GM08714 (cell line): ENCODE data around the gene LASP1.

Source experiments
- H3K4me3 ChIP-seq: fragments of 200-500 bp; sonication (Bioruptor generic); 2 replicates; pipeline ENCODE4 v1.5.1; 2014; ENCODE audit warnings: mild to moderate bottlenecking, low read length, inconsistent platforms
- ZNF274 ChIP-seq: IDR thresholded peaks from 2 replicates; pipeline ENCODE4 v1.6.1; 2012; ENCODE audit warnings: mild to moderate bottlenecking, low read depth, low read length

LASP1 gene

GRCh38 chr17:38861399-38861843 is 8.4 kb upstream of the LASP1 start:
- H3K4me3 ChIP-seq, result no peak overlapping the region
- no peak for TF ChIP-seq ZNF274

DNA sequence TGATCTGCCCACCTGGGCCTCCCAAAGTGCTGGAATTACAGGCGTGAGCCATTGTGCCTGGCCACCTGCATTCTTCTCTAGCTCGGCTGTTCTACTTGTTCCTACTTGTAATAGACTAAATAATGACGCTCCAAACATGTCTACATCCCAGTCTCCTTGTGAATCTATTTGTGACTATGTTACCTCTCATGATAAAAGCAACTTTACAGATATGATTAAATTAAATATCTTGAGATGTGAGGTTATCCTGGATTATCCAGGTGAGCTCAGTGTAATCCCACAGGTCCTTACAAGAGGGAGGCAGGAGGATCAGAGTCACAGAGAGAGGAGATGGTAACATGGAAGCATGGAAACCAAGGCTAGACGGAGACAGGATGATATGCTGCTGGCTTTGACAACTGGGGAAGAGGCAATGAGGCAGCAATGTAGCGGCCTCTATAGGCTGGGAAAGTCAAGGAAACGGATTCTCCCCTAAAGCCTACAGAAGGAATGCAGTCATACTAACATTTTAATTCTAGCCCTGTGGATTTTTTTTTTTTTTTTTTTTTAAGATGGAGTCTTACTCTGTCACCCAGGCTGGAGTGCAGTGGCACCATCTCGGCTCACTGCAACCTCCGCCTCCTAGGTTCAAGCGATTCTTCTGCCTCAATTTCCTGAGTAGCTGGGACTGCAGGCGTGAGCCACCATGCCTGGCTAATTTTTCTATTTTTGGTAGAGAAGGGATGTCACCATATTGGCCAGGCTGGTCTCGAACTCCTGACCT is 5.0 kb upstream of the LASP1 start:
- TF ChIP-seq ZNF274, result no peak
- no peak overlapping the region for H3K4me3 ChIP-seq

- peak overlapping the region; percentile 70; the same call in 1 of the 2 replicates for H3K4me3 ChIP-seq
- TF ChIP-seq ZNF274, result no peak
Measured at GRCh38 chr17:38867179-38867967, 2.5 kb upstream of the LASP1 start.

DNA sequence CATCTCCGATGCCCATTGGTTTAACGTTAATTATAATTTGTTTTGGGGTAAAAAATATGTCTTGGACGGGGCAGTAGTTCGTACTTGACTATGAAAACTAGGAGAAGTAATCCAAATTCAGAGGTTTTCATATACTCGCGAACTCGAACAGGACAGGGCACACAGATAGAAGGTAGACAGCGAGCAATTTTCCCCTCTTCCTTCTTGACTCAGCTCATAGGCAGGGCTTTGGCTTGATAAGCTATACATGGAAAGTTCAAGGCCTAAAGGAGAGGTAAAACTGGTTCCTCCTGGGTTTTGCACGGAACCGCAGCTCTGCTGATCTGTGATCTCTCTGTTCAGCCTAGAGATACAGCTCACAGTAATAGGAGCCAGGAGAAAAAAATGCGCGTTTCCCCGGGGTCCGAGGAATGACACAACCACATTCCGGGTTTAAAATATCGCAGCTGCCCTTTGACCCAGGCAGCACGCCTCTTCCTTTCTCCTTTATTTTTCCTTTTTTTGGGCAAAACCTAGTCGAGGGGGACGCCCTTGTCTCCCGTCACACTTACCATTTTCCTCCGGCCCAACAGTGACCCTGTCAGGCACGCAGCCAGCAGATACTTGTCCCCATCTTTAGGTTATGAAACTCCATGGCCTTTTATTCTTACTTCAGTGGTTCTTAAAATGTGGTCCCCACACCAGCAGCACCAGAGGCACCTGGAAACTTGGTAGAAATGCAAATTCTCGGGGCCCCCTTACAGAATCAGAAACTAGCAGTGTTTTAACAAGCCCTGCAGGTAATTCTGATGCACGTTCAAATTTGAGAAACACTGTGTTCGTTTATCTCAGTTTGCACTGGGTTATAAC is 1.7 kb upstream of the LASP1 start:
- peak overlapping the region; percentile 70; the same call in 1 of the 2 replicates for H3K4me3 ChIP-seq
- no peak for TF ChIP-seq ZNF274

DNA sequence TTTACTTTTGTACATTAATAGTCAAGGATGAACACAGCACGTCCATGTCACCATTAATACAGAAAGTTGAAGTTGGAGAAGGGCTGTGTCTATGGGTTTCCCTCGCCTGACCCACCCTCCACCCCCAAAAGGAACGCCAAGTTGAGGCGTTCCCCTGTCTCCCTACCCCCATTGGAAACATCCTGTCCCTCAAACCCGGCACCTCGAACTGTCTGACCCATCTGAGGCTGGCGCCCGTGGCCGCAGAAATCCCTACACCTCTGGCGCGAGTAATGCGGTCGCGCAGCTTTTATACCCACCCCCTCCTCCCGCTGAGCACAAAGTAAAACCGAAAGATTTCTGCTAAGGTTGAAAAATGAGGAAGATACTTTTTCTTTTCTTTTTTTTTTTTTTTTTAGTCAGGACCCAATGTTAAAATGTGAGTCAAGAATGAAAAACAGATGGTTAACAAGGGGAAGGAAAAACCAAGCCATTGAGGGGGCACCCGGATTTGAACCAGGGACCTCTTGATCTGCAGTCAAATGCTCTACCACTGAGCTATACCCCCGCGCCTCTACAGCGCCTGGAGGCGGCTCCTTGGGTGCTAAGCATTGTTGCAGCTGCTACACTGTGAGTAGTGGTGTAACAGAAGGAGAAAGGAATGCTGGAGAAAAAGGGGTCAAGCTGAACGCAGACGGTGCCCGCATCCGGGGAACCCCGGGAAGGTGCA is 887 bp upstream of the LASP1 start:
- TF ChIP-seq ZNF274, result no peak
- peak overlapping the region; percentile 70 for H3K4me3 ChIP-seq

GRCh38 chr17:38870259-38871165 is 654 bp downstream of the LASP1 start:
- peak overlapping the region; percentile 98 for H3K4me3 ChIP-seq
- TF ChIP-seq ZNF274, result no peak

DNA sequence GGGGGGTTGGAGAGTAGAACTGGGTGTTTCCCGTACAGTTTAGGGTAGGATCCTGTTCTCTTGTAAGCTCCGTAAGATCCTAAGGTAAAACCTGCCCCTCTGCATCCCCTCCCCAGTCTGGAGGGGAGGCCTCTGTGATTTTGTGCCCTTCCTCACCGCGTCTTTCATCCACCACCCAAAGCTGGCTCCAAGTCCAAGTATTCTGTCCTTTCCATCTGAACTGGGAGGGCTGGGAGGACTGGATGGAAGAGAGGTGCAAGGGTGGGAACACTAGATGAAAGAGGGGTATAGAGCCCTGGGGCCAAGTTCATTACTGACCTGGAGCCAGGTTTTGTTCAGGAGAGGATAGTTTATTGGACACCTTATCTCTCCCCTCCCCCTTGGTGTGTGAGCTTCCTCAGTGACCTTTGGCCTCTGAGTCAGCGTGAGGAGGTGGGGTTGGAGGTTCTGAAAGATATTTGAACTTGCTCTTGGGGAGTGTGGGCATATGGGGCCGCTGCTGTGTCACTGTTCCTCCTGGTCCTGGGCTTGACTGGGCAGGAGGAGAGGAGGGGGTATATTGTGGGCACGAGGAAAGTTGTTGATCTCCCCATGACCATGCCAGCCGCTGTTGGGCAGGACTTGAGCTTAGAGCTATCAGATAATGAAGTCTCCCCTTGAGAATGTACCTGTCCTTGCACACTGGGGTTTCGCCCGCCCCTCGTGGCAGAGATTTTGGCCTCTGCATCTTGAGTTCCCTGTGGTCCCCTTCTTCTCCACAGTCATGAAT is 1.6 kb downstream of the LASP1 start:
- no peak for TF ChIP-seq ZNF274
- H3K4me3 ChIP-seq, result peak overlapping the region; percentile 98

- H3K4me3 ChIP-seq, result peak overlapping the region; percentile 98; the same call in 1 of the 2 replicates
- TF ChIP-seq ZNF274, result no peak
Measured at GRCh38 chr17:38872027-38872511, 2.2 kb downstream of the LASP1 start.

GRCh38 chr17:38872671-38873385 is 3.0 kb downstream of the LASP1 start:
- no peak for TF ChIP-seq ZNF274
- no peak overlapping the region for H3K4me3 ChIP-seq

- no peak overlapping the region for H3K4me3 ChIP-seq
- no peak for TF ChIP-seq ZNF274
Measured at GRCh38 chr17:38873640-38874380, 4.0 kb downstream of the LASP1 start.
